Kidney tubule cell (primary cell): ENCODE data around the gene ME3.

Experiments
- DNase-seq: peaks from one replicate; pipeline ENCODE4 v3.0.0-alpha.2; 2018; ENCODE audit warnings: low spot score

ME3 gene

GRCh38 chr11:86460461-86461385, 211.7 kb downstream of the ME3 start:
- no peak for DNase-seq

GRCh38 chr11:86459682-86460460, 212.5 kb downstream of the ME3 start:
- DNase-seq = peak; percentile 95

- no peak for DNase-seq
These were observed 213.4 kb downstream of the ME3 start for GRCh38 chr11:86459002-86459385.

GRCh38 chr11:86458294-86459001, 214.0 kb downstream of the ME3 start:
- DNase-seq = no peak

GRCh38 chr11:86456075-86456939, 216.1 kb downstream of the ME3 start:
- DNase-seq = peak; percentile 82

GRCh38 chr11:86453290-86454030, 219.0 kb downstream of the ME3 start:
- no peak for DNase-seq

GRCh38 chr11:86449993-86450629, 222.3 kb downstream of the ME3 start:
- no peak for DNase-seq

- DNase-seq = peak; percentile 46
These were observed 224.5 kb downstream of the ME3 start for GRCh38 chr11:86447763-86448480.

GRCh38 chr11:86446924-86447285, 225.5 kb downstream of the ME3 start:
- no peak for DNase-seq

GRCh38 chr11:86446163-86446923, 226.1 kb downstream of the ME3 start:
- no peak for DNase-seq

GRCh38 chr11:86444981-86445380, 227.4 kb downstream of the ME3 start:
- DNase-seq = no peak

GRCh38 chr11:86443415-86443814, 229.0 kb downstream of the ME3 start:
- no peak for DNase-seq

GRCh38 chr11:86442827-86443226, 229.6 kb downstream of the ME3 start:
- no peak for DNase-seq

GRCh38 chr11:86442420-86442819, 230.0 kb downstream of the ME3 start:
- DNase-seq = peak; percentile 53

GRCh38 chr11:86440843-86441242, 231.6 kb downstream of the ME3 start:
- no peak for DNase-seq

GRCh38 chr11:86440305-86440716, 232.1 kb downstream of the ME3 start:
- peak; percentile 11 for DNase-seq

GRCh38 chr11:86438685-86439084, 233.7 kb downstream of the ME3 start:
- peak; percentile 84 for DNase-seq

- DNase-seq = no peak
These were observed 236.7 kb downstream of the ME3 start for GRCh38 chr11:86435711-86436110.
